CD4-positive, alpha-beta memory T cell (primary cell): ENCODE measurements around the gene FAM90A1. TPM values are rescaled to one million over a fixed set of nuclear protein-coding genes. Genes with fewer than 3 reads are reported as not detected.
"Not testable (repeated sequence)": the region's sequence is repeated elsewhere in the genome, so short reads cannot be mapped to it uniquely, and the experiment has no call there.

Experiments used
- CTCF ChIA-PET: fragments of 350-600 bp; sonication (Branson Sonifier 250); formaldehyde crosslinking; loops from one replicate; lab custom pipeline; 2021; ENCODE audit warnings: inconsistent platforms; ENCODE audit not compliant: partially characterized antibody; lab: Charles Lee
- POLR2A ChIA-PET: fragments of 350-600 bp; sonication (Branson Sonifier 250); formaldehyde crosslinking; loops from one replicate; lab custom pipeline; 2021; ENCODE audit not compliant: partially characterized antibody; lab: Charles Lee
- DNase-seq, 5 donors: peaks; one replicate each; pipeline versions ENCODE4 v3.0.0 to v3.0.0-alpha.2; 2020 to 2022; ENCODE audit warnings: mixed read lengths in 1 of 5
- H3K27ac ChIP-seq: one replicate; pipeline ENCODE4 v1.7.0; 2013; ENCODE audit warnings: low read depth, low read length
- H3K27me3 ChIP-seq: 2 replicates; pipeline ENCODE4 v1.7.0; 2013; ENCODE audit warnings: mild to moderate bottlenecking, low read length, moderate library complexity; ENCODE audit not compliant: insufficient read depth
- H3K36me3 ChIP-seq: 2 replicates; pipeline ENCODE4 v1.7.0; 2013; ENCODE audit warnings: mild to moderate bottlenecking, low read length, moderate library complexity; ENCODE audit not compliant: insufficient read depth
- H3K4me1 ChIP-seq: 2 replicates; pipeline ENCODE4 v1.7.0; 2013; ENCODE audit warnings: mild to moderate bottlenecking, low read length, moderate library complexity; ENCODE audit not compliant: insufficient read depth
- H3K4me3 ChIP-seq, 2 donors: one replicate each; pipeline ENCODE4 v1.7.0; 2013; ENCODE audit warnings: low read length in 2 of 2, mild to moderate bottlenecking in 1 of 2
- H3K9me3 ChIP-seq, 2 donors: one replicate each; pipeline ENCODE4 v1.7.0; 2013; ENCODE audit warnings: low read length in 2 of 2, control low read depth in 1 of 2; ENCODE audit not compliant: control insufficient read depth in 1 of 2
- H3K27ac Mint-ChIP-seq, 7 donors: one replicate each; pipeline ENCODE4 v1.8.0; 2020 to 2021; ENCODE audit warnings: mixed read lengths in 7 of 7, mild to moderate bottlenecking in 6 of 7, inconsistent platforms in 3 of 7, moderate library complexity in 3 of 7
- H3K27me3 Mint-ChIP-seq, 2 donors: one replicate each; pipeline ENCODE4 v1.8.0; 2020 to 2021; ENCODE audit warnings: mixed read lengths in 2 of 2
- H3K36me3 Mint-ChIP-seq, 2 donors: one replicate each; pipeline ENCODE4 v1.8.0; 2020 to 2021; ENCODE audit warnings: mixed read lengths in 2 of 2, inconsistent platforms in 1 of 2, mild to moderate bottlenecking in 1 of 2
- H3K4me1 Mint-ChIP-seq, 4 donors: one replicate each; pipeline ENCODE4 v1.8.0; 2020 to 2021; ENCODE audit warnings: mixed read lengths in 4 of 4, mild to moderate bottlenecking in 1 of 4
- H3K4me3 Mint-ChIP-seq, 8 donors: one replicate each; pipeline ENCODE4 v1.8.0; 2020 to 2021; ENCODE audit warnings: mixed read lengths in 8 of 8, mild to moderate bottlenecking in 7 of 8, moderate library complexity in 6 of 8, inconsistent platforms in 3 of 8
- H3K9me3 Mint-ChIP-seq, 8 donors: one replicate each; pipeline ENCODE4 v1.8.0; 2020 to 2021; ENCODE audit warnings: mixed read lengths in 8 of 8, mild to moderate bottlenecking in 5 of 8, inconsistent platforms in 3 of 8, moderate library complexity in 1 of 8
- intact Hi-C: fragments of 100-400 bp; cut with micrococcal nuclease; formaldehyde crosslinking; loops from one replicate; pipeline ENCODE4 v1.15.1; 2023
- polyA plus RNA-seq, 2 donors: library from polyadenylated mRNA; unstranded; fragments of 300-500 nt; fragmentation: Illumina TruSeq; gene quantifications; one replicate each; pipeline ENCODE4 v1.2.3, GENCODE V29; 2021
- total RNA-seq, 2 experiments: library from RNA; stranded (reverse); gene quantifications; one replicate each; pipeline ENCODE4 v1.2.3, GENCODE V29; 2021

Gene FAM90A1
- total and polyA plus RNA-seq, 4 experiments from 2014 or later: 0.10 TPM; not detected in 3

GRCh38 chr12:8224782-8225181 is 2.6 kb downstream of the FAM90A1 start:
- DNase-seq, H3K4me1 ChIP-seq, CTCF ChIA-PET, H3K36me3 ChIP-seq, H3K27ac Mint-ChIP-seq, H3K9me3 ChIP-seq, POLR2A ChIA-PET, intact Hi-C loops, H3K27me3 Mint-ChIP-seq, H3K27ac ChIP-seq, H3K4me3 ChIP-seq, H3K9me3 Mint-ChIP-seq, H3K36me3 Mint-ChIP-seq, H3K4me3 Mint-ChIP-seq, H3K27me3 ChIP-seq: not testable (repeated sequence)
- peaks cover 0 to 10% (median 0%) of the 10 kb centered on the region in 4 donors for H3K4me1 Mint-ChIP-seq

DNA sequence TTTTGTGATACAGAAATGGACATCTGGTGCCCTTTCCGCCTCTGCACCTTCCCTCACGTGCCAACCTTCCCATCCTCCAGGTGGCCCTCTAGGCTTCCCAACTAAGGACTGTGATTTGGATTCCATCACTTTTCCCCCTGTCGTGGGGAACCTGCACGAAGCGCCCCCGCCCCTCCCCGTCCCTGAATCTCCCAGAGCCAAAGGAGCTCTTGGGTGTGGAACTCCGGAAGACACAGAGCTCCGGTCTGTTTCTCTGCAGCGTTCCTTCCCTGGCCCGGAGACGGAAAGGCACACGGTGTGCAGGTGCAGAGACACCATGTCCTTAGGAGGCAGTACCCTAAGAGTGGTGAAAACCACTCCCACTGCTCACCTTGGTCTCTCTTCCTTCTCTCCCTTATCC is 3.8 kb downstream of the FAM90A1 start:
- H3K27me3 ChIP-seq, H3K4me3 Mint-ChIP-seq, H3K36me3 Mint-ChIP-seq, H3K27ac Mint-ChIP-seq, CTCF ChIA-PET, H3K9me3 Mint-ChIP-seq, H3K27me3 Mint-ChIP-seq, H3K27ac ChIP-seq, DNase-seq, H3K4me3 ChIP-seq, POLR2A ChIA-PET, H3K9me3 ChIP-seq, intact Hi-C loops, H3K36me3 ChIP-seq, H3K4me1 ChIP-seq: not testable (repeated sequence)
- peaks cover 0 to 10% (median 0%) of the 10 kb centered on the region in 4 donors for H3K4me1 Mint-ChIP-seq

DNA sequence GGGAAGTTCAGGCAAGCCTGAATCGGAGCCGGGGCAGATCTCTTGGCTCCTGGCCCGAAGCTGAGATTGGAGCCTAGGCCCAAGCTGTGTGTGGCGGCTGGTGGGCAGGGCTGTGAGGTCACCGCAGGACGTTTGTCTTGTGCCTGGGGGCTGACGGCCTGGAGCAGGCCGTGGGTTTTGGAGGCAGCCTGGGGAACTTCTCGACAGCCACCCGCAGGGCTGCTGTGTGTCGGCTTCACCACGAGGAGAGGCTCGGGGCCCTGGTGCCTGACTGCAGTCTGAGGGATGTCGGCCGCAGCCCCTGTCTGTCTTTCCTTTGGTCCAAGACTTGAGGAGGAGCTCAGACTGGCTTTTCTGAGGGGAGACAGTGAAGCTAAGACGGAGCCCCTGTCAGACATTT is 5.1 kb downstream of the FAM90A1 start:
- H3K4me1 ChIP-seq, H3K27me3 Mint-ChIP-seq, H3K9me3 ChIP-seq, POLR2A ChIA-PET, H3K36me3 ChIP-seq, H3K4me3 ChIP-seq, DNase-seq, intact Hi-C loops, CTCF ChIA-PET, H3K4me1 Mint-ChIP-seq, H3K36me3 Mint-ChIP-seq, H3K27me3 ChIP-seq, H3K4me3 Mint-ChIP-seq, H3K27ac Mint-ChIP-seq, H3K27ac ChIP-seq, H3K9me3 Mint-ChIP-seq: not testable (repeated sequence)

- H3K27ac Mint-ChIP-seq: not testable (repeated sequence)
Measured at GRCh38 chr12:8221844-8222243, 5.6 kb downstream of the FAM90A1 start.

DNA sequence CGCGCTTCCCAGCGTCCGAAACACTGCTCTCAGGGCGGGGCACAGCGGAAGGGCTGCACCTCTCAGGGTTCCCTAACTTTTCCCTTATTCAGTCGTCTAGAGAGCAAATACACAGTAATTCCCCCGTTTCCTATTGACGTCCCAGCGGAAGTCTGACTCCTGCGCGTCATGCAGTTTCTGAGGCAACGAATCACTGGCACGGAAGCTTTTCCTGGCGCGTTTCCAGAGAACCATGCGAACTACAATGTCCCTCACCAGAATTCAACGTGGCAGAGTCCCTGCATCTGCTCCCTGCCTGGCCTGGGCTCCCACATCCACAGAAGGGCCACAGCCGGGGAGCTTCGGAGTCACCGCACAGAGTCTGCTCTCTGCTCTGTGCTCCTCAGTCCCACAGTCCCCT is 6.0 kb downstream of the FAM90A1 start:
- H3K27ac ChIP-seq, H3K36me3 ChIP-seq, H3K36me3 Mint-ChIP-seq, H3K27me3 Mint-ChIP-seq, CTCF ChIA-PET, H3K4me1 Mint-ChIP-seq, H3K9me3 Mint-ChIP-seq, H3K9me3 ChIP-seq, intact Hi-C loops, POLR2A ChIA-PET, H3K4me3 ChIP-seq, H3K27me3 ChIP-seq, H3K4me3 Mint-ChIP-seq, H3K27ac Mint-ChIP-seq, DNase-seq, H3K4me1 ChIP-seq: not testable (repeated sequence)

More at GRCh38 chr12:8221844-8222243, 5.6 kb downstream of the FAM90A1 start:
- H3K27ac ChIP-seq, H3K4me1 ChIP-seq, H3K9me3 ChIP-seq, H3K36me3 ChIP-seq, intact Hi-C loops, H3K4me3 Mint-ChIP-seq, H3K27me3 Mint-ChIP-seq, H3K4me3 ChIP-seq, H3K4me1 Mint-ChIP-seq, DNase-seq, H3K27me3 ChIP-seq, CTCF ChIA-PET, POLR2A ChIA-PET, H3K9me3 Mint-ChIP-seq, H3K36me3 Mint-ChIP-seq: not testable (repeated sequence)

DNA sequence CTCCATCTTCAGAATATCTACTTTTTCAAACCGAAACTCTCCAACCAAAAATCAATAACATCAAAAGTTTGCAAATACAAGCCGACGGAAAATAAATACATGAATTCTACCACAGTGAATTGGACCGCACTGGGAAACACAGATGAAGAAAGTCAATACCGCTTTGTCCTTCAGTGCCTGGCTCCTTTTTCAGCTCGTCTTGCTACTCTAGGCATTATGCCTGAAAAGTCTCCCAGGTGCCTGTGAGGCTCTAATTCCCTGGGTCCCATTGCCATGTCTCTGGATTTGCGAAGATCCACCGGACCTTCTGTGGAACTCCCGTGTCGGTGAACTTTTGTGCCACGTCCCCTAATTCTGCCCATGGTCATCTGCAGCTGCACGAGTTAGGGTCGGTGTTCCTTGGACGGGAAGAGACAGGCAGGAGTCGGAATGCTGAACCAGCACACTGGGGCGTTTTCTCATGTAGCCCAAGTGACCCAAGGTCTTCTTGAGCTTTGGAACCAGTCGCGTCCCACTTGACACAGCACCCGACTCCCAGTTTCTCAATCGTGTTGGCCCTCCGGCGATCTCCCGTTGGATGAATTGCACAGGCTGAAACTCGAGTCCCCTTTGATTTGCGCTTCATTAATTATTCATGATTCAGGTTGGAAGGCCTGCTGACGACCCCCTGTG is 8.6 kb downstream of the FAM90A1 start:
- H3K4me1 ChIP-seq, H3K36me3 ChIP-seq, H3K9me3 ChIP-seq, intact Hi-C loops, DNase-seq, H3K27ac Mint-ChIP-seq, H3K27ac ChIP-seq, H3K4me3 Mint-ChIP-seq, H3K4me3 ChIP-seq, H3K4me1 Mint-ChIP-seq, POLR2A ChIA-PET, H3K9me3 Mint-ChIP-seq, H3K27me3 ChIP-seq, H3K36me3 Mint-ChIP-seq, CTCF ChIA-PET, H3K27me3 Mint-ChIP-seq: not testable (repeated sequence)

GRCh38 chr12:8197685-8198308 is 29.6 kb downstream of the FAM90A1 start:
- H3K36me3 ChIP-seq, POLR2A ChIA-PET, H3K9me3 Mint-ChIP-seq, H3K4me3 Mint-ChIP-seq, intact Hi-C loops, H3K27me3 Mint-ChIP-seq, H3K27me3 ChIP-seq, DNase-seq, H3K9me3 ChIP-seq, H3K4me1 ChIP-seq, H3K27ac ChIP-seq, H3K4me3 ChIP-seq, CTCF ChIA-PET: not testable (repeated sequence)
- Mint-ChIP-seq H3K36me3 (peaks cover 3 to 14% of the 10 kb centered on the region in 2 donors), H3K4me1 (peaks cover 2 to 15% (median 6%) of the 10 kb centered on the region in 4 donors), H3K27ac (peak overlapping the region in 1 of 7 donors; percentile 8)
